ENCODE measurements around the gene ATG2A.

Gene ATG2A

GRCh38 chr11:64916775-64917662, at the start of gene ATG2A:
TSS of gene ATG2A (minus strand) at chr11:64917209. CDS start at chr11:64917135, 74 bp downstream.
- peak; percentile 100 for DNase-seq (ENCODE audit: low read depth, low spot score)

DNA sequence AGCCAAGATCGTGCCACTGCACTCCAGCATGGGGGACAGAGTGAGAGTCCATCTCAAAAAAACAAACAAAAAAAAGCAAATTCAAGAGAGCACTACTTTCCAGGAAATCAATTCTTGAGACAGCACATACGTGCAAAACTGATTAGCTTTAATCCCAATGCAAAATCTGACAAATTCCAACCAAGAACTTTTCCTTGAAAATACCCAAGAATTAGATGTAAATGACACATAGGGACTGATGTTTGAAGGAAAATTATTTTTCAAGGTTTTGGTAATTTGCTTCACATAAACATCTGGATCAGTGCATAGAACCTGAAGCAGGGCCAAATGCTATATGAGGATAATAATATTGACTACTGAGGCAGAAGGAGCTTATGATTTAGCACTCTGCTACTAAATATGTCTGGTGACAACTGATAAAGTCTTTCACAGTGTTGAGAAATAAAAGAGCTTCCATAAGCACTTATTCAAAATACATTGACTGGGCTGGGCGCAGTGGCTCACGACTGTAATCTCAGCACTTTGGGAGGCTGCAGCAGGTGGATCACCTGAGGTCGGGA, 46.1 kb upstream of the ATG2A start:
- DNase-seq (ENCODE audit: low read depth, low spot score) = no peak

DNA sequence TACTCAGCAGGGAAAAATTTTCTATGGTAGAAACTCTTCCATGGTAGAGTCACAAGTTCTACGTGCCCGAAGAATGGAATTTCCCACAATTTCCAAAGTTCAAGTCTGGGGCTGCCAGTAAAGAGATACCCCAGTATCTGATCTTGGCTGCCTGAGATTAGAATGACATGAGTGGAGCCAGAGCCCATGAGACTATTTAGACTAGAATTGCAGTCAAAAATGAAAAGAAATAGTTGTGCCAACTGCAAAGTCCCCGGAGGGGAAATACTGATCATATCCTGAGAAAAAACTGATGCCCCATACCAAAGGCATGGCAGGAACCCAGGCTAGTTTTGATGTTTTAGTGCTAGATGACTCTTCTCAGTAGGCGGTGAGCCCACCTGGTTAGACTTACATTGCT, 43.7 kb upstream of the ATG2A start:
- DNase-seq (ENCODE audit: low read depth, low spot score) = no peak

GRCh38 chr11:64959498-64959897, 42.5 kb upstream of the ATG2A start:
- DNase-seq (ENCODE audit: low read depth, low spot score) = no peak

DNA sequence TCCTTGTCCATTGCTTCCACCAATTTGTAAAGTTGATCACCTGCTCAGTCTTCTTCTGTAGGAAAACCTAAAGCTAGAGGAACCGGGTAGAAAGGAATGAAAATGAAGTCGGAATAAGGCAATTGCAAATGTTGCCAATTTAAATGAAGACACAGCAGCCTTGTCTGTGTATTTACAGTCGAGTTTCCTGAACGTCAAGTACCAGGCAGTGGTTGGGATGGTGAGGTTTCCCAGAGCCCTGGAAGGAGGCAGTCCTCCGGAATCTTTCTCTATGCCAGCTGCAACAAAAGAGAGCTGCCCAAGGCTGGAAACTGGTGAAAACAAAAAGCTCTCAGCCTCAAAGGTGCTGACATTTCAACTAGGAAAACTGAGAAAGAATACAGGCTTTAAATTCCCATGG, 37.2 kb upstream of the ATG2A start:
- no peak for DNase-seq (ENCODE audit: low read depth, low spot score)

GRCh38 chr11:64951529-64951928, 34.5 kb upstream of the ATG2A start:
- no peak for DNase-seq (ENCODE audit: low read depth, low spot score)

GRCh38 chr11:64947208-64947814, 30.3 kb upstream of the ATG2A start:
- DNase-seq (ENCODE audit: low read depth, low spot score) = peak; percentile 22

DNA sequence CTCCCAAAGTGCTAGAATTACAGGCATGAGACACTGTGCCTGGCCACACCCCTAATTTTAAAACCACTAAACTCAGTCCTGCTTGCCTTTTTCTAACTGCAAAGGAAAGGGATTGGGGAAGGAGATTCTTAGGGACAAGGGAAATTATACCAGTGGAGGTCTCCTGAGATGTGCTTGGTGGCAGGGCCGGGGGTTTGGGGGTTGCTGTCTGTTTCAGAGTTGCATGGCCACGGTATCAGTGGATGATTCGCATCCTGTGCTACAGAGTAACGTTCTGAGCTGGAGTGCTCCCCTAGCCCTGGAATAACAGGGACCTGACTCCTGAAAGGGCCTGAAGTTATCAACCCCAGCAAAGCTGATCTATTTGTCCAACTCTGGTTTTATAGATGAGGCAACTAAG, 19.5 kb upstream of the ATG2A start:
- DNase-seq (ENCODE audit: low read depth, low spot score) = no peak

DNA sequence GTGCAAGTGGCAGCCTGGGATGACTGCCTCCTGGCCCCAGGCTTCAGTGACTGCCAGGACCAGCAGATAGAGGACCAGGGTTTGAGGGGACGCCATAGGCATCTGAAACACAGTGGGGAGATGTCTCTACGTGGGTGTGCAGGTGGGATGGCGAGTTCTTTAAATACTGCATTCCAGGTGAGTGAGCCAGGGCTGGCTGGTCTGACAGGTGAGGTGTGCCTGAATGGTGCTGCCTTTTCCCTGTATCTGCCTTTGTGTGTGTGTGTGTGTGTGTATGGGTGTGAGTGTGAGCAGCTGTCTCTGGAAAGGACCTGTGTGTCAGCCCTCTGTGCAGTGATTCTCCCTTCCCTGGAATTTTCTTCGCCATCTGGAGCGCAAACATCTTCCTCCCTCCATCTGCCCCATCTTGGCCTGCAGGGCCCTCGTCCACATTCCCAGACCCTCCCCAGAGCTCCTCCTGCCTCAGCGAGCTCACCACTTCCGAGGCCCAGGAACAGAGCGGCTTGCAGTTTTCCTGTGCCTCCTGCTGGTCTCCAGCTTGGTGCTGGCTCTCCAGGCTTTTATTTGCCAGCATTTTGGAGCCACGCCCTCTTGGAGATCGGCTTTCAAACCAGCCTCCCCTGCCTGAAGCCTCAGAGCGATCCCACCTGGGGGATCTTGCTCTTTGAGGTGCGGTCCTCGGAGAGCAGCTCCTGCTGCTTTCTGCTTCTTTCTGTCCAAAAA, 18.5 kb upstream of the ATG2A start, which contains the start of gene GPHA2:
Gene GPHA2 (minus strand): TSS at position 535 of the 723 bp plus-strand sequence. CDS start 433 bp downstream, at position 102.
- DNase-seq (ENCODE audit: low read depth, low spot score) = peak; percentile 88

- no peak for DNase-seq (ENCODE audit: low read depth, low spot score)
These were observed 17.8 kb upstream of the ATG2A start for GRCh38 chr11:64934682-64935358.

- DNase-seq (ENCODE audit: low read depth, low spot score) = no peak
These were observed 17.1 kb upstream of the ATG2A start for GRCh38 chr11:64933935-64934681.

DNA sequence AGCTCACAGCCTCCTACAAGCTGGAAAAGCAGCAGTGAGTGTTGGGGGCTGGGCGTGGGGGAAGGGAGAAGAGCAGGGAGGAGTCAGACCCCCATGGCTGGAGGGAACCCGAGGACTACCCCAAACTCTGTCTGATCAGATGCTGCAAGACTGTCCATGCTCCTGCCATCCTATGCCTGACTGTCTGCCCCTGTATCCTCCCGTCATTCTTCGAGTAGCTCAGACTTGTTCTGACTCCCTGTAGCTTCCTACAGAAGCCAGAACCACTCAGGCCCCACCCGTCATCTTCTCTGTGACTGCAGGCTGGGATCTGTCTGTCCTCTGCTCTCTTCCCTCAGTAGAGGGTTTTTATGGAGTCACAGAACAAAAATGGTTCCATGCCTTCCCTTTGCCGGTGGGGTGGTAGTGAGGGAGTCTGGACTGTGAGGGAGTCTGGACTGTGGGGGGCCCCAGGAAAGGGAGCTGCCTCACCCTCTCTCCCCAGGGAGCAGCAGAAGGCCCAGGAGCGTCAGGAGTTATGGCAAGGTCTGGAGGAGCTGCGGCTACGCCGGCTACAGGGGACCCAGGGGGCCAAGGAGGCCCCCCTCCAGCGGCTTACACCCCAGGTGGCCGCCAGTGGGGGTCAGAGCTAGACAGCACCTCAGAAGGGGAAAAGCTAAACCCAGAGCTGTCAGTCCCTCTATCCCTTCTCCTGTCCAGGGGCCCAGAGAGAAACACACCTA, 16.4 kb upstream of the ATG2A start:
- no peak for DNase-seq (ENCODE audit: low read depth, low spot score)

DNA sequence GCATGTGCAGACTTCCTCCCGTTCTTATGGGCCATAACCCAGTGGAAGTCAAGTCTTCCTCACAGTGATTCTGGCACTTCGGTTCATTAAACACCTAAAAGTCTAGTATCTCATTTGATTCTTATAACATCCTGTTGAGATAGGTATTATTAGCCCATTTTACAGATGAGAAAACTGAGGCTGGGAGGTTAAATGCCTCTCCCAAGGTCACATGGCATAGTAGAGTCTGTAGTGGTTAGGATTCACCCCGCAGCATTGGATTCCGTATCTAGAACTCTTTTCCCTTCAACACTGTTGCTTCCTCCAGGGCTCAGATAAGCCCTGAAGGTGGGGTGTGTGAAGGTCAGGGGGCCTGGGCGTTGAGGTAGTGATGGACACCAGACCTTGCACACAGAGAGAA, 15.3 kb upstream of the ATG2A start:
- DNase-seq (ENCODE audit: low read depth, low spot score) = no peak

DNA sequence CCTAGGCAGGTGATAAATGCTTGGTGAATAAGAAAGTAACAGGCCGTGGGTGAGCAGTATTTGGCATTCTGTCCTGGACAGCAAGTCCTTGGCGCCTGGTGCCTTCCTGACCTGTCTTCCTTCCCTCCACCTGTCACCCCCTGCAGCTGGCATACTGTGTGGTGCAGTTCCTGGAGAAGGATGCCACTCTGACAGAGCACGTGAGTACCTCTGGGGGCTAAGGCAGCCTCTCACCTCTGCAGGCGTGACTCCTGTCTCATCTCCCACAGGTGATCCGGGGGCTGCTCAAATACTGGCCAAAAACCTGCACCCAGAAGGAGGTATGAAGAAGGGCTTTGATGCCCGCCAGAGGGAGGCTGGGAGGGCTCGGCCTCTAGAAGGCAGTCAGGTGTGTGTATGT, 14.3 kb upstream of the ATG2A start:
- DNase-seq (ENCODE audit: low read depth, low spot score) = no peak

- no peak for DNase-seq (ENCODE audit: low read depth, low spot score)
These were observed 13.3 kb upstream of the ATG2A start for GRCh38 chr11:64930340-64930739.

DNA sequence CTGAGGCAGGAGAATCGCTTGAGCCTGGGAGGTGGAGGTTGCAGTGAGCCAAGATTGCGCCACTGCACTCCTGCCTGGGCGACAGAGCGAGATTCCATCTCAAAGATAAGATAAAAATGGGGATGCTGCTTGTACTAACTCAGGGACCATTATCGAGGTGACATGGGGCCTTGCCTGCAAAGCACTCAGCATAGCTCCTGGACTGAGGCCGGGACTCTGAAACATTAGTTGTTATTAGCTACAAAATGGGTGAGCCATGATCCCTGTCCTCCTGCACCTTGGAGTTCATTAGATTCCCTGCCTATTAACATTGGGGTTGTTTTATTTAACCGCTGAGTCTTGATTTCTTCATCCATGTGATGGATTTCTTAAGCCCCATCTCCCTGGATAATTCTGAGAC, 12.6 kb upstream of the ATG2A start:
- DNase-seq (ENCODE audit: low read depth, low spot score) = no peak

- DNase-seq (ENCODE audit: low read depth, low spot score) = no peak
These were observed 11.9 kb upstream of the ATG2A start for GRCh38 chr11:64928957-64929356.

DNA sequence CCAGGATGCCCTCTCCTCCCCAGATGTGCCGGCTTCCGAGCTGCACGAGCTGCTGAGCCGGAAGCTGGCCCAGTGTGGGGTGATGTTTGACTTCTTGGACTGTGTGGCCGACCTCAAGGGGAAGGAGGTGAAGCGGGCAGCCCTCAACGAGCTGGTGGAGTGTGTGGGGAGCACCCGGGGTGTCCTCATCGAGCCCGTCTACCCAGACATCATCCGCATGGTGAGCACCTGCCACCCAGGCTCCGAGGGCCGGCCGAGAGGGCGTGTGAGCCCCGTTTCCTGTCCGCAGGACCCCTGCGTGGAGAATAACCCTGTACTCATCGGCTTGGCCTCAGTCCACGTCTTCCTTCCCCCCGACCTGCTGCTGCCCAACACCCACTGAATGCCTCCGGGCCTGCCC, 9.7 kb upstream of the ATG2A start:
- no peak for DNase-seq (ENCODE audit: low read depth, low spot score)

- DNase-seq (ENCODE audit: low read depth, low spot score) = no peak
These were observed 8.8 kb upstream of the ATG2A start for GRCh38 chr11:64925536-64926436.
